Natural killer cell (primary cell): ENCODE measurements around the gene CAPZA3. TPM values are rescaled to one million over a fixed set of nuclear protein-coding genes. Genes with fewer than 3 reads are reported as not detected.

Experiments used
- ATAC-seq, 3 donors: fragments of 150-1000 bp in 2 of 3; fragments of 200-7000 bp in 1 of 3; cut with Tn5 transposase; 1 replicate in 1 of 3; 2 replicates in 2 of 3; pipeline ENCODE4 v1.10.0; 2021; ENCODE audit warnings: mild to moderate bottlenecking in 2 of 3, moderate library complexity in 2 of 3
- DNase-seq, 2 donors: peaks; one replicate each; pipeline versions ENCODE4 v3.0.0 to v3.0.0-alpha.2; 2013 to 2021; ENCODE audit warnings: mixed read lengths in 1 of 2
- H3K27ac ChIP-seq: one replicate; pipeline ENCODE4 v1.5.1; 2013; ENCODE audit warnings: mild to moderate bottlenecking, low read length
- H3K27me3 ChIP-seq: one replicate; pipeline ENCODE4 v1.6.1; 2013; ENCODE audit warnings: low read length; ENCODE audit not compliant: control insufficient read depth, insufficient read depth
- H3K36me3 ChIP-seq: one replicate; pipeline ENCODE4 v1.6.1; 2013; ENCODE audit warnings: low read length; ENCODE audit not compliant: control insufficient read depth, insufficient read depth
- H3K4me1 ChIP-seq: one replicate; pipeline ENCODE4 v1.6.1; 2013; ENCODE audit warnings: low read length; ENCODE audit not compliant: control insufficient read depth, insufficient read depth
- H3K4me3 ChIP-seq: one replicate; pipeline ENCODE4 v1.5.1; 2013; ENCODE audit warnings: low read length
- H3K9me3 ChIP-seq: one replicate; pipeline ENCODE4 v1.6.1; 2013; ENCODE audit warnings: low read length; ENCODE audit not compliant: control insufficient read depth, insufficient read depth
- H3K27ac Mint-ChIP-seq, 2 donors: one replicate each; pipeline ENCODE4 v1.8.0; 2022; ENCODE audit warnings: mild to moderate bottlenecking in 2 of 2, mixed read lengths in 2 of 2, moderate library complexity in 1 of 2
- H3K27me3 Mint-ChIP-seq, 2 donors: one replicate each; pipeline ENCODE4 v1.8.0; 2022; ENCODE audit warnings: low read depth in 2 of 2, mixed read lengths in 2 of 2
- H3K36me3 Mint-ChIP-seq: one replicate; pipeline ENCODE4 v1.8.0; 2022; ENCODE audit warnings: mixed read lengths
- H3K4me1 Mint-ChIP-seq, 2 donors: one replicate each; pipeline ENCODE4 v1.8.0; 2022; ENCODE audit warnings: mixed read lengths in 2 of 2
- H3K4me3 Mint-ChIP-seq: one replicate; pipeline ENCODE4 v1.8.0; 2022; ENCODE audit warnings: mild to moderate bottlenecking, moderate library complexity, mixed read lengths
- H3K9me3 Mint-ChIP-seq, 2 donors: one replicate each; pipeline ENCODE4 v1.8.0; 2022; ENCODE audit warnings: mixed read lengths in 2 of 2
- CTCF ChIP-seq: fragments of 200-600 bp; IDR thresholded peaks from one replicate; pipeline ENCODE4 v1.8.0; 2022; ENCODE audit warnings: antibody characterized with exemption
- WGBS: methylation state at CpG from one replicate; pipeline ENCODE4 v1.1.7; 2013; ENCODE audit warnings: missing lambda C conversion rate; ENCODE audit not compliant: insufficient coverage; 5-methylcytosine and 5-hydroxymethylcytosine counted together
- intact Hi-C: fragments of 100-400 bp; cut with micrococcal nuclease; formaldehyde crosslinking; loops from one replicate; pipeline ENCODE4 v1.14.2; 2022
- total RNA-seq, 4 donors: library from RNA; stranded (reverse); fragments of 120-200 nt in 1 of 4; gene quantifications; one replicate each; pipeline versions ENCODE4 v1.2.3 to v1.2.4, GENCODE V29; 2013 to 2022

The CAPZA3 gene
- total RNA-seq, 3 donors from 2014 or later (not counting 1 experiment from before 2014, with no cell fraction given), result not detected

- Mint-ChIP-seq H3K27ac (no peak overlapping the region), H3K9me3 (peaks cover 14 to 15% of the 10 kb centered on the region in 2 donors), H3K27me3 (no peaks in the 10 kb centered on the region), H3K4me3 (no peak overlapping the region), H3K4me1 (no peaks in the 10 kb centered on the region), H3K36me3 (no peaks in the 10 kb centered on the region)
- Histone ChIP-seq H3K27me3 (no peaks in the 10 kb centered on the region), H3K4me1 (no peaks in the 10 kb centered on the region), H3K9me3 (no peaks in the 10 kb centered on the region), H3K27ac (no peak overlapping the region), H3K36me3 (no peaks in the 10 kb centered on the region), H3K4me3 (no peak overlapping the region)
- intact Hi-C loops, result no loop called here
- no peak for ATAC-seq
- WGBS, result 89% methylated on average over 2 of the region's 3 CpGs
- DNase-seq, result no peak
- TF ChIP-seq CTCF, result no peak
These were observed 17.9 kb upstream of the CAPZA3 start for GRCh38 chr12:18719922-18720510.

GRCh38 chr12:18720690-18721089 lies 17.2 kb upstream of the CAPZA3 start:
- no peaks in the 10 kb centered on the region for H3K27me3 Mint-ChIP-seq
- TF ChIP-seq CTCF, result no peak
- H3K36me3 Mint-ChIP-seq, result no peaks in the 10 kb centered on the region
- Histone ChIP-seq H3K4me3 (no peak overlapping the region), H3K27ac (no peak overlapping the region), H3K36me3 (no peaks in the 10 kb centered on the region), H3K9me3 (no peaks in the 10 kb centered on the region), H3K27me3 (no peaks in the 10 kb centered on the region), H3K4me1 (no peaks in the 10 kb centered on the region)
- intact Hi-C loops, result no loop called here
- H3K4me1 Mint-ChIP-seq, result no peaks in the 10 kb centered on the region
- no peak overlapping the region for H3K27ac Mint-ChIP-seq
- no peak overlapping the region for H3K4me3 Mint-ChIP-seq
- DNase-seq, result no peak
- ATAC-seq, result no peak
- peaks cover 15 to 19% of the 10 kb centered on the region in 2 donors for H3K9me3 Mint-ChIP-seq

- no peak for TF ChIP-seq CTCF
- H3K4me1 Mint-ChIP-seq, result no peaks in the 10 kb centered on the region
- WGBS, result 82% methylated on average over 1 of the region's 1 CpG
These were observed 16.5 kb upstream of the CAPZA3 start for GRCh38 chr12:18721452-18721851.

GRCh38 chr12:18723752-18724151 lies 14.2 kb upstream of the CAPZA3 start:
- TF ChIP-seq CTCF, result no peak

More at GRCh38 chr12:18721452-18721851, 16.5 kb upstream of the CAPZA3 start:
- no peak for ATAC-seq
- Histone ChIP-seq H3K4me1 (no peaks in the 10 kb centered on the region), H3K36me3 (no peaks in the 10 kb centered on the region), H3K4me3 (no peak overlapping the region), H3K27ac (no peak overlapping the region), H3K9me3 (no peaks in the 10 kb centered on the region), H3K27me3 (no peaks in the 10 kb centered on the region)
- intact Hi-C loops, result no loop called here
- peaks cover 15 to 20% of the 10 kb centered on the region in 2 donors for H3K9me3 Mint-ChIP-seq
- H3K27ac Mint-ChIP-seq, result no peak overlapping the region
- H3K4me3 Mint-ChIP-seq, result no peak overlapping the region
- DNase-seq, result no peak
- H3K36me3 Mint-ChIP-seq, result no peaks in the 10 kb centered on the region
- no peaks in the 10 kb centered on the region for H3K27me3 Mint-ChIP-seq

More at GRCh38 chr12:18723752-18724151, 14.2 kb upstream of the CAPZA3 start:
- Mint-ChIP-seq H3K9me3 (peaks cover 16 to 23% of the 10 kb centered on the region in 2 donors), H3K4me1 (no peaks in the 10 kb centered on the region), H3K27ac (no peak overlapping the region), H3K36me3 (no peaks in the 10 kb centered on the region), H3K27me3 (no peaks in the 10 kb centered on the region), H3K4me3 (no peak overlapping the region)
- H3K4me3 ChIP-seq, result no peak overlapping the region
- no peak overlapping the region for H3K27ac ChIP-seq
- H3K9me3 ChIP-seq, result no peaks in the 10 kb centered on the region
- intact Hi-C loops, result no loop called here
- WGBS, result 98% methylated on average over 2 of the region's 2 CpGs
- no peaks in the 10 kb centered on the region for H3K27me3 ChIP-seq
- DNase-seq (no peak), ATAC-seq (no peak)
- no peaks in the 10 kb centered on the region for H3K4me1 ChIP-seq
- no peaks in the 10 kb centered on the region for H3K36me3 ChIP-seq
